Gastrocnemius medialis (tissue), 4 donors: Measurements from ENCODE around the gene DRD3. TPM values are rescaled to one million over a fixed set of nuclear protein-coding genes. Genes with fewer than 3 reads are reported as not detected.

Experiments used
- ATAC-seq, 2 donors: fragments of 150-250 bp; one replicate each; pipeline ENCODE4 v1.9.1; 2016
- DNase-seq, 2 donors: peaks; one replicate each; pipeline ENCODE4 v3.0.0-alpha.2; 2019
- H3K27ac ChIP-seq, 4 donors: fragments of 200-600 bp; sonication (generic); 1 replicate in 1 of 4; 2 replicates in 3 of 4; pipeline ENCODE4 v1.5.1; 2016 to 2018; ENCODE audit warnings: mild to moderate bottlenecking in 2 of 4, moderate library complexity in 1 of 4
- H3K27me3 ChIP-seq, 3 donors: fragments of 200-600 bp; sonication (generic) in 2 of 3; 1 replicate in 1 of 3; 2 replicates in 2 of 3; pipeline versions ENCODE4 v1.5.1 to v1.6.0; 2016 to 2019; ENCODE audit warnings: mild to moderate bottlenecking in 1 of 3, moderate library complexity in 1 of 3
- H3K36me3 ChIP-seq, 2 donors: fragments of 200-600 bp; sonication (generic) in 1 of 2; one replicate each; pipeline ENCODE4 v1.5.1; 2017 to 2018
- H3K4me1 ChIP-seq, 2 donors: fragments of 200-600 bp; sonication (generic) in 1 of 2; one replicate each; pipeline ENCODE4 v1.5.1; 2016 to 2017; ENCODE audit warnings: mild to moderate bottlenecking in 2 of 2
- H3K4me3 ChIP-seq, 4 donors: fragments of 200-600 bp; sonication (generic) in 3 of 4; 1 replicate in 1 of 4; 2 replicates in 3 of 4; pipeline ENCODE4 v1.5.1; 2016 to 2019; ENCODE audit warnings: mild to moderate bottlenecking in 2 of 4
- H3K9me3 ChIP-seq, 3 donors: fragments of 200-600 bp; sonication (generic) in 2 of 3; 1 replicate in 1 of 3; 2 replicates in 2 of 3; pipeline ENCODE4 v1.5.1; 2016 to 2019
- CTCF ChIP-seq, 5 experiments: fragments of 450-650 bp in 3 of 5; fragments of 200-600 bp in 2 of 5; sonication (generic) in 2 of 5; IDR thresholded peaks in 4 of 5; conservative IDR thresholded peaks in 1 of 5; 1 replicate in 4 of 5; 2 replicates in 1 of 5; pipeline ENCODE4 v1.5.1; 2016 to 2019; ENCODE audit warnings: antibody characterized with exemption in 5 of 5, mild to moderate bottlenecking in 3 of 5, moderate library complexity in 3 of 5
- POLR2A ChIP-seq, 2 donors: fragments of 450-650 bp; IDR thresholded peaks; one replicate each; pipeline ENCODE4 v1.6.1; 2017; ENCODE audit warnings: antibody characterized with exemption in 2 of 2, mild to moderate bottlenecking in 2 of 2, moderate library complexity in 2 of 2
- in situ Hi-C, 4 donors: fragments of 200-750 bp; cut with MboI; loops; one replicate each; pipeline versions ENCODE4 v1.15.0 to v1.8.0; 2017; ENCODE audit warnings: low sequenced_read_pairs in 4 of 4
- intact Hi-C: fragments of 100-400 bp; cut with DNase I; formaldehyde crosslinking; loops from one replicate; pipeline ENCODE4 v1.15.1; 2023; ENCODE audit warnings: low total_unique reads
- total RNA-seq, 4 donors: library from RNA; depleted of rRNA; stranded (reverse); fragments of >200 nt; gene quantifications; one replicate each; pipeline versions ENCODE4 v1.1.0 to v1.2.3, GENCODE V29; 2016

The DRD3 gene
- total RNA-seq, 4 donors from 2014 or later, result not detected

DNA sequence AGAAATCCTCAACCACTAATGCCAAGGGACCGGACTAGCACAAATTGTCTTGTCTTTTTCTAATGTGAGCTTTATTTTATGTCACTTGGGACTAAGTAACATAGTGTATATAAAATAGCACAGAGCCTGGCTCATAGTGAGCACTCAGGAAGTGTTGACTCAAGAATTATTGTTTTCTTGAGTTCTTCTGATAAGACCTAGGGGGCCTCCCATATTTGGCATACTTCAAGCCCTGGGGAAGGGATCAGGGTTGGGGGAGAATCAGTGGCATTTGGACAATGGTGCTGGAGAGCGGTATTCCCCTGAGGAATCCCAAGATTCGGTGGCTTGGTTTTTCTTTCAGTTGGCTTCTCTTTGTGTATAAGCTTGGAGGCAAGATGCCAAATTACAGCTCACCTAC lies 39.2 kb upstream of the DRD3 start:
- H3K4me1 ChIP-seq, result no peaks in the 10 kb centered on the region
- no peak overlapping the region for H3K4me3 ChIP-seq
- no peaks in the 10 kb centered on the region for H3K27me3 ChIP-seq
- no peaks in the 10 kb centered on the region for H3K9me3 ChIP-seq
- in situ Hi-C loops, result no loop called here
- intact Hi-C loops, result no loop called here
- no peak overlapping the region for H3K27ac ChIP-seq
- no peak for TF ChIP-seq CTCF (IDR thresholded peaks at IDR 0.05 in 4 of 5, conservative IDR thresholded peaks at IDR 0.05 in 1 of 5)
- no peak for TF ChIP-seq POLR2A (IDR thresholded peaks at IDR 0.05)
- H3K36me3 ChIP-seq, result no peaks in the 10 kb centered on the region
- no peak for ATAC-seq
- DNase-seq, result no peak

GRCh38 chr3:114217266-114217665 lies 38.4 kb upstream of the DRD3 start:
- intact Hi-C loops (no loop called here), in situ Hi-C loops (no loop called here)
- Histone ChIP-seq H3K27me3 (no peaks in the 10 kb centered on the region), H3K4me3 (no peak overlapping the region), H3K36me3 (no peaks in the 10 kb centered on the region), H3K9me3 (no peaks in the 10 kb centered on the region), H3K4me1 (no peaks in the 10 kb centered on the region), H3K27ac (no peak overlapping the region)
- ATAC-seq (no peak), DNase-seq (no peak)
- TF ChIP-seq CTCF (IDR thresholded peaks at IDR 0.05 in 4 of 5, conservative IDR thresholded peaks at IDR 0.05 in 1 of 5) (no peak), POLR2A (IDR thresholded peaks at IDR 0.05) (no peak)

GRCh38 chr3:114216186-114216970 lies 37.5 kb upstream of the DRD3 start:
- Histone ChIP-seq H3K9me3 (no peaks in the 10 kb centered on the region), H3K4me3 (no peak overlapping the region), H3K36me3 (no peaks in the 10 kb centered on the region), H3K27ac (no peak overlapping the region), H3K4me1 (no peaks in the 10 kb centered on the region), H3K27me3 (no peaks in the 10 kb centered on the region)
- in situ Hi-C loops, result no loop called here
- no peak for TF ChIP-seq CTCF (IDR thresholded peaks at IDR 0.05 in 4 of 5, conservative IDR thresholded peaks at IDR 0.05 in 1 of 5)
- TF ChIP-seq POLR2A (IDR thresholded peaks at IDR 0.05), result no peak
- DNase-seq, result no peak
- no peak for ATAC-seq
- intact Hi-C loops, result no loop called here

DNA sequence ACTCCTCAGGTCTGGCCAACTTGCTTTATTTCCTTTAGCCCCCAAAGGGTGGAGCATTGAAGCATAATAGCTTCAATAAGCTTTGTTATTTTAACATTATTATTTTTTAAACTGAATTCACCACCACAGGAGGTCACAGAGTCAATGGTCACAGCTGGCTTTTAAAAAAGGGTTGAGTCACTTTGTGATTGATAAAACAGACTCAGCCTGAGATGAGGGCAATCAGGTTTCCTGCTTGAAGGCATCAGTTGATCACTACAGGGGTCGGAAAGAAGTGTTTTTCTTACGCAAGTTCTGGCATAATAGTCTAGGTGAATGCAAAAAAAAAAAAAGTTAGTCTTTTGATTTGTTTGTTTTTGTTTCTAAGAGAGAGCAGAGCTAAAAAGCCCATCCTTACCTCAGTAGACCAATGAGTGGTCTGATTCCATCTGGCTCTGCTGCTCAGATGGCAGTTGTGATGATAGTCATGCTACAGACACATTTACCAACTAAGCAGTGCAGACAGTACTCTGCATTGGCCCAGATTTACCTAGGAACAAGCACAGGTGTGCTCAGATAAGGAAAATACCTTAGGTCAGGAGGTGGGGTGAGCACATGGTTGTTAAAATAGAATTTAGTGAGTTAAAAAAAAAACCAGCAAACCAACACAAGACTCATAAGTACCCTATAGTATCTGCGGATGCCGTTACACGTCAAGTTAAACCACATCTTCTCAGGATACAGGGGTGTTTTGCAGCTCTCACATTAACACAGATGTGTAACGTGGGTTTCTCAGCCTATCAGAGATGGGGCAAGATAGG lies 35.9 kb upstream of the DRD3 start:
- Histone ChIP-seq H3K36me3 (no peaks in the 10 kb centered on the region), H3K27me3 (no peaks in the 10 kb centered on the region), H3K9me3 (no peaks in the 10 kb centered on the region), H3K4me3 (no peak overlapping the region), H3K27ac (no peak overlapping the region), H3K4me1 (no peaks in the 10 kb centered on the region)
- ATAC-seq (no peak), DNase-seq (no peak)
- TF ChIP-seq POLR2A (IDR thresholded peaks at IDR 0.05), result no peak
- no peak for TF ChIP-seq CTCF (IDR thresholded peaks at IDR 0.05 in 4 of 5, conservative IDR thresholded peaks at IDR 0.05 in 1 of 5)
- intact Hi-C loops, result no loop called here
- in situ Hi-C loops, result no loop called here
